MM.1S (cell line): ENCODE results near the gene NHLRC1.

Experiments used
- DNase-seq: peaks from one replicate; pipeline ENCODE4 v3.0.0-alpha.2; 2015
- H2AFZ ChIP-seq: fragments of 300-600 bp; sonication (generic); 2 replicates; pipeline ENCODE4 v1.6.0; 2016; ENCODE audit warnings: antibody characterized with exemption, low read length
- H3F3A ChIP-seq: fragments of 300-600 bp; sonication (generic); 2 replicates; pipeline ENCODE4 v1.6.1; 2016; ENCODE audit warnings: mild to moderate bottlenecking, antibody characterized with exemption, low read length, moderate library complexity, mixed read lengths; ENCODE audit not compliant: insufficient read depth
- H3K27ac ChIP-seq: fragments of 300-600 bp; sonication (generic); 2 replicates; pipeline ENCODE4 v1.5.1; 2016; ENCODE audit warnings: mild to moderate bottlenecking, low read length
- H3K27me3 ChIP-seq: fragments of 300-600 bp; sonication (generic); replicated peaks from 2 replicates; pipeline ENCODE4 v1.6.0; 2016; ENCODE audit warnings: low read length; ENCODE audit not compliant: insufficient read depth
- H3K36me3 ChIP-seq: fragments of 300-600 bp; sonication (generic); replicated peaks from 2 replicates; pipeline ENCODE4 v1.6.1; 2016; ENCODE audit warnings: mild to moderate bottlenecking, low read length, mixed read lengths; ENCODE audit not compliant: insufficient read depth
- H3K4me1 ChIP-seq: fragments of 300-600 bp; sonication (generic); 2 replicates; pipeline ENCODE4 v1.6.1; 2016; ENCODE audit warnings: low read length, mixed read lengths
- H3K4me2 ChIP-seq: fragments of 300-600 bp; sonication (generic); 2 replicates; pipeline ENCODE4 v1.6.0; 2016; ENCODE audit warnings: low read depth, low read length
- H3K4me3 ChIP-seq: fragments of 300-600 bp; sonication (generic); 2 replicates; pipeline ENCODE4 v1.5.1; 2016; ENCODE audit warnings: low read length, mixed read lengths
- H3K79me2 ChIP-seq: fragments of 300-600 bp; sonication (generic); 2 replicates; pipeline ENCODE4 v1.6.1; 2016; ENCODE audit warnings: mixed run types, low read length, mixed read lengths
- H3K9ac ChIP-seq: fragments of 300-600 bp; sonication (generic); 2 replicates; pipeline ENCODE4 v1.6.1; 2016; ENCODE audit warnings: low read length, mixed read lengths
- H3K9me2 ChIP-seq: fragments of 300-600 bp; sonication (generic); replicated peaks from 2 replicates; pipeline ENCODE4 v1.6.1; 2016; ENCODE audit warnings: mild to moderate bottlenecking, low read length, mixed read lengths; ENCODE audit not compliant: insufficient read depth
- H3K9me3 ChIP-seq: fragments of 300-600 bp; sonication (generic); replicated peaks from 2 replicates; pipeline ENCODE4 v1.6.1; 2016; ENCODE audit warnings: mild to moderate bottlenecking, low read length, mixed read lengths; ENCODE audit not compliant: insufficient read depth
- H4K20me1 ChIP-seq: fragments of 300-600 bp; sonication (generic); 2 replicates; pipeline ENCODE4 v1.6.1; 2016; ENCODE audit warnings: mild to moderate bottlenecking, low read length, moderate library complexity, mixed read lengths; ENCODE audit not compliant: insufficient read depth
- CTCF ChIP-seq: fragments of 300-600 bp; sonication (generic); IDR thresholded peaks from 2 replicates; pipeline ENCODE4 v1.5.1; 2016; ENCODE audit warnings: antibody characterized with exemption, low read length, mixed read lengths
- EZH2 ChIP-seq: fragments of 300-600 bp; sonication (generic); optimal IDR thresholded peaks from 2 replicates; pipeline ENCODE3; 2017; ENCODE audit warnings: low read depth, mild to moderate bottlenecking, antibody characterized with exemption, low read length, mixed read lengths
- EZH2phosphoT487 ChIP-seq: fragments of 300-600 bp; sonication (generic); IDR thresholded peaks from 2 replicates; pipeline ENCODE4 v1.6.1; 2018; ENCODE audit warnings: antibody characterized with exemption, low read length

The NHLRC1 gene

GRCh38 chr6:18148304-18149025, 26.0 kb upstream of the NHLRC1 start:
- no peaks in the 10 kb centered on the region for H3K36me3 ChIP-seq
- H3K27ac ChIP-seq: no peak overlapping the region
- H2AFZ ChIP-seq: no peak overlapping the region
- H3K9ac ChIP-seq: no peak overlapping the region
- no peak overlapping the region for H3K4me2 ChIP-seq
- H3K9me2 ChIP-seq: no peaks in the 10 kb centered on the region
- no peak overlapping the region for H3K4me3 ChIP-seq
- TF ChIP-seq EZH2: no peak
- TF ChIP-seq EZH2phosphoT487: no peak
- TF ChIP-seq CTCF: no peak
- no peaks in the 10 kb centered on the region for H3K4me1 ChIP-seq
- H3F3A ChIP-seq: no peaks in the 10 kb centered on the region
- H3K27me3 ChIP-seq: no peaks in the 10 kb centered on the region
- no peaks in the 10 kb centered on the region for H4K20me1 ChIP-seq
- no peak for DNase-seq
- no peaks in the 10 kb centered on the region for H3K79me2 ChIP-seq
- no peaks in the 10 kb centered on the region for H3K9me3 ChIP-seq

- Histone ChIP-seq H3K9me3 (no peaks in the 10 kb centered on the region), H3K4me3 (no peak overlapping the region), H3K4me2 (no peak overlapping the region), H3K79me2 (no peaks in the 10 kb centered on the region), H3K36me3 (no peaks in the 10 kb centered on the region), H3K9me2 (no peaks in the 10 kb centered on the region), H3K4me1 (no peaks in the 10 kb centered on the region), H3K9ac (no peak overlapping the region), H3K27ac (no peak overlapping the region), H2AFZ (no peak overlapping the region), H3K27me3 (no peaks in the 10 kb centered on the region), H3F3A (no peaks in the 10 kb centered on the region), H4K20me1 (no peaks in the 10 kb centered on the region)
- no peak for DNase-seq
- TF ChIP-seq EZH2phosphoT487 (no peak), EZH2 (no peak), CTCF (no peak)
Observed at GRCh38 chr6:18147616-18148015, 25.1 kb upstream of the NHLRC1 start.

- H3K79me2 ChIP-seq: no peaks in the 10 kb centered on the region
- no peaks in the 10 kb centered on the region for H3K9me2 ChIP-seq
- no peak for TF ChIP-seq CTCF
- no peak for TF ChIP-seq EZH2
- no peak for TF ChIP-seq EZH2phosphoT487
- H3K27ac ChIP-seq: no peak overlapping the region
- H3K4me1 ChIP-seq: no peaks in the 10 kb centered on the region
- no peaks in the 10 kb centered on the region for H4K20me1 ChIP-seq
- no peak overlapping the region for H3K9ac ChIP-seq
- no peak overlapping the region for H2AFZ ChIP-seq
- H3K4me3 ChIP-seq: no peak overlapping the region
- H3K4me2 ChIP-seq: no peak overlapping the region
- H3F3A ChIP-seq: no peaks in the 10 kb centered on the region
- H3K27me3 ChIP-seq: no peaks in the 10 kb centered on the region
- H3K36me3 ChIP-seq: no peaks in the 10 kb centered on the region
- no peaks in the 10 kb centered on the region for H3K9me3 ChIP-seq
- no peak for DNase-seq
Observed at GRCh38 chr6:18147160-18147559, 24.7 kb upstream of the NHLRC1 start.
